ENCODE results near the gene BSCL2.

DNA sequence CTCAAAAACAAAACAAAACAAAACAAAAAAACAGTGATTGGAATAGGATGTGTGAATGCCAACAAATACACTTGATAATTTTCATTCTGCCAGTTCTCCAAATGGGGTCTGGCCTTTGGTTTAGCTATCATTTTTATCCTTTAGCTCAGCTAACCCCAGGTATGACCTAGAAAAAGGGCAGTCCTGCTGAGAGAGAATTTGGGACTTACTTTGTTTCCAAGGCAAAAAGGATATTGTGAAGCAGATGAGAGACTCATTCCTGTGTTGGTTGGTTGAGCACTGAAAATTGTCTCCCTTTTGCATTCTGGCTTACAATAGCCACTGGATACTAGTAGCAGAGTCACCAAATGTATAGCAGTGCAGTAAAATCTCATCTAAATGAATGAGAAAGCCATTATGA is 30.0 kb upstream of the BSCL2 start:
- TF ChIP-seq, protein P1, sequence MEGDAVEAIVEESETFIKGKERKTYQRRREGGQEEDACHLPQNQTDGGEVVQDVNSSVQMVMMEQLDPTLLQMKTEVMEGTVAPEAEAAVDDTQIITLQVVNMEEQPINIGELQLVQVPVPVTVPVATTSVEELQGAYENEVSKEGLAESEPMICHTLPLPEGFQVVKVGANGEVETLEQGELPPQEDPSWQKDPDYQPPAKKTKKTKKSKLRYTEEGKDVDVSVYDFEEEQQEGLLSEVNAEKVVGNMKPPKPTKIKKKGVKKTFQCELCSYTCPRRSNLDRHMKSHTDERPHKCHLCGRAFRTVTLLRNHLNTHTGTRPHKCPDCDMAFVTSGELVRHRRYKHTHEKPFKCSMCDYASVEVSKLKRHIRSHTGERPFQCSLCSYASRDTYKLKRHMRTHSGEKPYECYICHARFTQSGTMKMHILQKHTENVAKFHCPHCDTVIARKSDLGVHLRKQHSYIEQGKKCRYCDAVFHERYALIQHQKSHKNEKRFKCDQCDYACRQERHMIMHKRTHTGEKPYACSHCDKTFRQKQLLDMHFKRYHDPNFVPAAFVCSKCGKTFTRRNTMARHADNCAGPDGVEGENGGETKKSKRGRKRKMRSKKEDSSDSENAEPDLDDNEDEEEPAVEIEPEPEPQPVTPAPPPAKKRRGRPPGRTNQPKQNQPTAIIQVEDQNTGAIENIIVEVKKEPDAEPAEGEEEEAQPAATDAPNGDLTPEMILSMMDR (IDR thresholded peaks at IDR 0.05), result no peak
- no peak for TF ChIP-seq EZH2 (IDR thresholded peaks at IDR 0.05)
